HG02884 (cell line): ENCODE measurements around the gene TIMM10B.

Experiments used
- ATAC-seq: cut with Tn5 transposase; IDR thresholded peaks from one replicate; pipeline ENCODE4 v1.9.1; 2021; ENCODE audit warnings: mild to moderate bottlenecking, moderate library complexity; ENCODE audit not compliant: unreplicated experiment

Gene TIMM10B

DNA sequence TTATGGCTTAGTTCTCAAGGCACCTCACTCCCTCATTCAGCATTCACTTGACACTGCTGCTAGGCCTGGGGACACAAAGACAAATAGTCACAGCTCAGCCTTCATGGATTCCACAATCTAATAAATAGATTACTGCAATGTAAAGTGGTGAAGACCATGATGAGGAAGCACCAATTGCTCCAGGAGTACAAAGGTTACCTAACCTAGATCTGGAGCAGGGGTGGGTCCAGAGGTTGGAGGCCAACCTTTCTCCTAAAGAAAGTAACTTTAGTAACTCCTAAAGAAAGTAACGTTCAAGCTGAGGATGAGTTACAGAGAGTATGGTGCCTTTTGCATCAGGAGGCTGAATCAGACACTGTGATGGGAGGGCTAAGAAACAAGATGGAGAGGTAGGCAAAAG is 11.7 kb upstream of the TIMM10B start:
- ATAC-seq: no peak

- no peak for ATAC-seq
Measured at GRCh38 chr11:6472934-6473333, 8.4 kb upstream of the TIMM10B start.

GRCh38 chr11:6473451-6474412 is 7.6 kb upstream of the TIMM10B start, which contains the start of gene TRIM3:
Gene TRIM3 (minus strand): TSS chr11:6473941. CDS start chr11:6465695, 8,246 bp downstream.
- ATAC-seq: peak; percentile 43

GRCh38 chr11:6474413-6474792 is 6.9 kb upstream of the TIMM10B start:
- no peak for ATAC-seq

DNA sequence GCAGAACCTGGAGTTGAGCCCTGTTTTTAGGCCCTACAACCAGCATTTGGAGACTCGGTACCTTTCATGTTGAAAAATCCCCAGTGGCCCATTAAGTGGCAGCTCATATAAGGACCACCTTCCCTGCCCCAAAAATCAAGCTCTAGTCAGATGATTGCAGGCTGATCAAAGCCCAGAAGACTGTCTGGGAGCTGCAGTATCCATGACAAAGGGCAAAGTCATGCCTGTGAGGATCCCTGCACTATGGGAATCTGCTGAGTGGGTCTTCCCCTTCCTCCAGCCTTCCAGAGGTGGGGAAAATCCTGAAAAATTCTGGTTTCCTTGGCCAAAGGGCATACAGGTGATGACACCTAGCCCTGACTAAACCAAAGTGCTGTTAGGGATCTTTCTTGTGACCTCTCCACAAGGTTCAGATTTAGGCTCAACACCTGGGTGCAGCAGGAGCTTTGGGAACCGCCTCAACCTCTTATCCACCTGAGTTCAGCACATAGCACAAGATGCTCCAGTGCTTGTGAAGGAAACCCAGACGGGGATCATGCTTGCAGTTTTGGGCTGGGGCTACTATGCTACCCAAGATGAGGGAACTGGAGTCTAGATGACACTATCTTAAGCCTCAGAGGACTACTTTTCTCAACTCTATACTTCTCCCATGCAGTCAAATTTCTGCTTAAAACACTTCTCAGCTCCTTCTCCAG is 6.3 kb upstream of the TIMM10B start:
- no peak for ATAC-seq

DNA sequence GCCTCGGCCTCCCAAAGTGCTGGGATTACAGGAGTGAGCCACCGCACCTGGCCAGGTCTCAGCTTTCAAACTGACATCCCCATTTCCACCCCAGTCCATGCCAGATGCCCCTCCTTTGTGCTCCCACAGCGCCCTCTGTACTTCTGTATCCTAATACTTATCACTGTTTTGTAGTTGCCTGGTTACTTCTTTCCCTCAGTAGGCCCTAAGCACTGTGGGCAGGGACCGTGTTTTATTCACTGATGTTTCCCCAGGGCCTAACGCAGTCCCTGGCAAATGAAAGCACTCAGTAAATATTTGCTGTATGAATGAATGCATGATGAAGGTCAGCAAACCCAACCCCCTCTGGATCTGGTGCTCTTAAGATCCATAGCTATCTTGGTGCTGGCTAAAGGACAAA is 5.4 kb upstream of the TIMM10B start:
- ATAC-seq: no peak

DNA sequence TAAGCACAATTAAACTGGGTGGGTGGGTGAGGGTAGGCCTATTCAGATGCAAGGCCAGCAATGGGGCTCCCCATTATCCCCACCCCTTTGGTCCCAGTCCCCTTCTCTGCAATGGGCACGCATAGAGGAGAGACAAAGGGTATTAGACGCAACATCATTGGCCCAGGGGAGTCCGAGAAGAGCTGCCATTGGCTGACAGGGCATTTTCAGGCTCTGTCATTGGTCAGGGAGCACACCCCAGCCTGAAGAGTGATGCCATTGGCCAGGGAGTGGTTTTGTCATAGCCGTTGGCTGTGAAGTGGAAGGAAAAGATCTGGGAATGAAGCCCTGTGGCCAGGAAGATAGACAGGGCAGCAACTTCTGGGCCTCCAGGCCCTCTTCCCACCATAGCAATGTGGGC is 4.7 kb upstream of the TIMM10B start:
- no peak for ATAC-seq

DNA sequence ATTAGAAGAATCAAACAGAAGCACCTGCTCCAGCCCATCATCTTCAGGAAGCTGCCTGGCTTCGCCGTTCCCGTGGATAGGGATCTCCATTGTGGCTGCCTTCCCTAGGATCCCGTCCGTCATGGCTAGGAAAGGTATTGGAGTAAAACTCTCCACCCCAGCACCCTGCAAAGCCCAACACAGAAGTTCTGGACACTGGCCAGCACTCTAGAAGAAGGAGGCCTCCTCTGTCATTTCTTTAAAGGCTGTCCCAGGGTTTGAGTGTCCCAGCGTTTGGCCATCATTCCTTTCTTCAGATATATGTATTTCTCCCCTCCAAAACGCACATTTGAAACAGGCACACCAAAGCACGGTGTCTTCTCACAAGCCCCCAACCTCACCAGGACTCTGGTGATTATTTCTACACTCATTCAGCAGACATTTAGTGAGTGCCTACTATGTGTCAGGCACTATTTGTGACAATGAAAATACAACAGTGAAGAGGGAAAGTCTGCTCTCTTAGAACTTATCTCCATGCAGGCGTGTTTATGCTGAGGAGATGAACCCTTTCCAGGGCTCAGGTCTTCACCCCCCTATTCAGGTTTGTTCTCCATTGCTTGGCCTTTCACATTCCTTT is 894 bp upstream of the TIMM10B start:
- no peak for ATAC-seq

DNA sequence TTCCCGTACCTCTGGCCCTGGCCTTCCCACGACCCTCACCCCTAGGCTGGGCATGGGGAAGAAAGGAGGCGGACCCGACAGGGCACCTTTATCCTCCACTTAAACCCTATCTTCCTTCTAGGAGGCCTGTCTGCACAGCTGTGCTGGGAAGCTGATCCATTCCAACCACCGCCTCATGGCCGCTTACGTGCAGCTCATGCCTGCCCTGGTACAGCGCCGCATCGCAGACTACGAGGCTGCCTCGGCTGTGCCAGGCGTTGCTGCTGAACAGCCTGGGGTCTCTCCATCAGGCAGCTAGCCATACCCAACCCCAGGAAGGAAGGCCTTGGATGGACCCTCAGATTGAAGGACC is 599 bp downstream of the TIMM10B start:
- ATAC-seq: no peak

DNA sequence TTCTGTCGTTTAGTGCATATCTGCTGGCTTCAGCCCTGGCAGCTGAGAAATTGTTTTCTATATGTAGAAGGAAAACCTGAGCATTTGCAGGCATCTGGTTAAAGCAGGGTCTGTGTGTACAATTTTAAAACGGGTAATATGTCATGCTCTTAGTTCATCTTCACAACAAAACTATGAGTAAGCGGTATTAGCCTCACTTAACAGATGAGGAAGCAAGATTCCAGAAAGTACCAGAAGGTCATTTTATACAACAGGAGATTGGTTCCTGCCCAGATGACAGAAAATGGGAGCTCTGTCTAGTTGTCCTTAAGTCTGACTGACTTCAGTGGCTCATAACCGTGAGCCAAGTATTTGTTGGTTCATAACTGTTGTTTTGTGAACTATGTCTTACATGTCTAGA is 1.1 kb downstream of the TIMM10B start:
- ATAC-seq: no peak

DNA sequence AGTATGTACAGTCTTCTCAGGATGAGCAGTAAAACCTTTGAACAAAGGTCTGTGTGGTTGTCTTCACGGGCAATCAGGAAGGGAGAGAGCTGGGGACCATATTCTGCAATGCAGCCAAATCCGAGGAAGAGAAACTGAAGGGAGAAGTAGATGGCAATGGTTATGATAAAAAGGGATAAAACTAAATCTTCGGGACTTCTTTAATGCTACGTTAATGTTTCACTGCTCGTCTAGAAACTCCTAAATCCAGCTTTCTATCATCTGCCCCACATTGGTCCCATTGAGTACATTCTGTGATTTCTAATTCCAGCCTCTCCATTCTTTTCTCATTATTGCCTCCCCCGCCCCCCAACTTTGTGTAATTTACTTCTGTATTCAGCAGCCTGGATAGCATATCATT is 1.7 kb downstream of the TIMM10B start:
- no peak for ATAC-seq

- no peak for ATAC-seq
Measured at GRCh38 chr11:6485661-6486060, 4.4 kb downstream of the TIMM10B start.

DNA sequence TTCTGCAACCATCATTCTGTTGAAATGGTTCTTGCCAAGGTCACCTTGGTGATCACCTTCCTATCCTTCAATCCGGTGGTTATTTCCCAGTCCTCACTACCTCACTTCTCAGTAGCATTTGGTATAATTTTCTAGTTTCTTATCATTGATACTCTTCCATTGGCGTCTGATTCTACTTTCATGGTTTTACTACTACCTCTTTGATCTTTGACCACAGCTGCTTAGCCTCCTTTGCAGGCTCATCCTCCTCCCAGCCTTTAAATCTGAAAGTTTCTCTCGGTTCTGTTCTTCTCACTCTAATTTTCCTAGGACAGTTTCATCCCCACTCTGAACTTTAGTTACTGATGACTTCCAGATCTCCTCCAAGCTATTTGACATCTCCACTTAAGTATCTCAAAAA is 5.0 kb downstream of the TIMM10B start:
- no peak for ATAC-seq

DNA sequence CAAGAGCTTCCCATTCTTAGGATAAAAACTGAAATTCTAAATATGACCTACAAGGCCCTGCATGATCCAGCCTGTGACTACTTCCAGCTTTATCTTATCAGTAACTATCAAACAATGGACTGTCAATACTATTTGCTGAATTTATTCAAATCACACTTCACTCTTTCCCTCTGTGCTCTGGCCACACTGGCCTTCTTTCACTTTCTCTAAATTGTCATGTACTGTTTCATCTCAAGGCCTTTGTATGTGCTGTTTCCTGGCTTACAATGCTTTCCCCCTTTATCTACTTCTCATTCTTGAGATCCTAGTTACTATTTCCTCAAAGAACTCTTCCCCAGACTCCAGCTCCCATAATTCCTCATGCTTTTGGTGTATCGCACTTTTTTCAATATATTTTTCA is 5.6 kb downstream of the TIMM10B start:
- no peak for ATAC-seq

DNA sequence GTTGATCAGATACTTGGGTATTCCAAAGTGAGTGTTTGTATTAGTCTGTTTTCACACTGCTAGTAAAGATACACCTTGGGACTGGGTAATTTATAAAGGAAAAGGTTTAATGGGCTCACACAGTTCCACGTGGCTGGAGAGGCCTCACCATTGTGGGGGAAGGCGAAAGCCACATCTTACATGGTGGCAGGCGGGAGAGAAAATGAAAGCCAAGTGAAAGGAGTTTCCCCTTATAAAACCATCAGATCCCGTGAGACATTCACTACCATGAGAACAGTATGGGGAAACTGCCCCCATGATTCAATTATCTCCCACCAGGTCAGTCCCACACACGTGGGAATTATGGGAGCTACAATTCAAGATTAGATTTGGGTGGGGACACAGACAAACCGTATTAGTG is 7.0 kb downstream of the TIMM10B start:
- no peak for ATAC-seq

GRCh38 chr11:6488821-6489220 is 7.5 kb downstream of the TIMM10B start:
- ATAC-seq: no peak

GRCh38 chr11:6489306-6489705 is 8.0 kb downstream of the TIMM10B start:
- no peak for ATAC-seq

DNA sequence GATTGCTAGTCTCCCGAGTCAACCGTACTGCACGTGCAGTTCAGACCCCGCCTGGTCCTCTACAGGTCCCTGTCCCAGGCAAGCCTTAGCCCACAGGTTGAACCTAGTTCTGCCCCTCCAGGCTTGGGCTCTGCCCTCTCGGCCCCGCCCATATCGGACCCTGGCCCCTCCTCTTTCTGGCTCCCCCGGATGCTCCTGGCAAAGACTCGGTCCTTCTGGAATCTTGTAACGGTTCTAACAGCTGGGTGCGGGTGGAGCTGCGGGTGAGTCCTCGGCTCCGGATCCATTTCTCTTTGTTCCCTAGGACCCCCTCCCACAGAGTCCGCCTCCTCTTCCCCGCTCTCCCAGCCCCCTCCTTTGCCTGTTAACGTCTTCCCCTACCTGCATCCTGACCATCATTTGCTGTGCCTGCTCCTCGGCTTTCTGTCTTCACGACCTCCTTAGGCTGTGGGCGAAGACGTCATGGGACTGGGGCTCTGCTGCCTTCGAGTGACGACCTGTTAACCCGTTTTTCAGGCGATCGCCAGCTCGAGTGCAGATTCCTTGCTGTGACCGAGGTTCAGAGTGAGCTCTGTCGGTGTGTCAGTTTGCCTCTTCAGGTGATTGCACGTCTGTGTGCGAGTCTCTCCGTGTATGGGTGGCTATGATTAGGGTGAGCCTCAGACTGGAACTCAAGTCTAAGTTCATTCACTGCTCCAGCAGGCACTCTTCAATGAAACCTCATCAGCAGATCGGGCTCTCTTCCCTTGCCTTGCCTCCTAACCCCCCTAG is 16.0 kb downstream of the TIMM10B start, which contains the start of gene DNHD1:
TSS of gene DNHD1 (plus strand) at position 212 of the 771 bp plus-strand sequence. CDS start 936 bp downstream, outside the sequence.
- ATAC-seq: no peak

DNA sequence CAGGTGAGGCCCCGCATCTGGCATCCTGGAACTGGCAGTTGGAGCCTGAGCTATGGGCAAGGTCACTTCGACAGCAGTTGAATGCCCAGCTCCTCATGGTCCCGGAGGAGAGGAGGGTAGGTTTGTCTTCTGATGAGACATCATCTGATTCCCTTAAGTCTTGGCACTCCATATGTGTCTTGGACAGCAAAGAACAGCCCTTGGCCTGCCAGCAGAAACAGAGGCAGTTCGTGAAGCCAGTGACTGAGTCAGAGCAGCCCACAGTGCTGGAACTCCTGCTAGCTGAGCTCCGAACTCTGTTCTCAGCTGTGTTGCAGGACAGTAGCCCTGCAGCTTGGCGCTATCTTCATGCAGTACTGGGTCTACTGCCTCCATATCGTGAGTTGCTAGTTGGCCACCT is 16.8 kb downstream of the TIMM10B start:
- ATAC-seq: no peak

- no peak for ATAC-seq
Measured at GRCh38 chr11:6498544-6498943, 17.2 kb downstream of the TIMM10B start.

GRCh38 chr11:6502382-6502781 is 21.1 kb downstream of the TIMM10B start:
- no peak for ATAC-seq
